Measurements from ENCODE around the gene PLPP6. TPM values are rescaled to one million over a fixed set of nuclear protein-coding genes. Genes with fewer than 3 reads are reported as not detected.

PLPP6 gene
- 10 to 100 TPM in 5 of 8 experiments, 1 to 10 TPM in 3; 8.8 to 13.1 (median 10.5) TPM for total RNA-seq

DNA sequence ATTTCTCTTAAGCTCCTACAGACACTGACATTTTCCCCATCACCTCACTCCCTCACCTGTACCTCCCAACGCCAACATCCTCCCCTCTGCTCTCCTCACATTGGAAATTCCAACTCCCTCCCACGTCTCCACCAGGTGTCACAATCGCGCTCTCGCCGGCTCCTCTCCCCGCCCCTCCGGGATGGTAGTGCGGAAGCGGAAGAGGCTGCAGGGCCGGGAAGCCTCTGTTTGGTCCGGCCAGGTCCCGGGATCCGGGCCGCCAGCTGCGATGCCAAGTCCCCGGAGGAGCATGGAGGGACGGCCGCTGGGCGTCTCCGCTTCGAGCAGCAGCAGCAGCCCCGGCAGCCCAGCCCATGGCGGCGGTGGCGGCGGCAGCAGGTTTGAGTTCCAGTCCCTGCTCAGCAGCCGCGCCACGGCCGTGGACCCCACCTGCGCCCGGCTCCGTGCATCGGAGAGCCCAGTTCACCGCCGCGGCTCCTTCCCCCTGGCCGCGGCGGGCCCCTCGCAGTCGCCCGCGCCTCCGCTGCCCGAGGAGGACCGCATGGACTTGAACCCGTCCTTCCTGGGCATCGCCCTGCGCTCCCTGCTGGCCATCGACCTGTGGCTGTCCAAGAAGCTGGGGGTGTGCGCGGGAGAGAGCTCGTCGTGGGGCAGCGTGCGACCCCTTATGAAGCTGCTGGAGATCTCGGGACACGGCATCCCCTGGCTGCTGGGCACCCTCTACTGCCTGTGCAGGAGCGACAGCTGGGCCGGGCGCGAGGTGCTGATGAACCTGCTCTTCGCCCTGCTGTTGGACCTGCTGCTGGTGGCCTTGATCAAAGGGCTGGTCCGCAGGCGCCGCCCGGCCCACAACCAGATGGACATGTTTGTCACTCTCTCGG is at the start of gene PLPP6:
PLPP6 (plus strand) TSS at position 187 of the 881 bp plus-strand sequence; CDS start at position 269, 82 bp downstream.
- in situ Hi-C loops (cut with MboI; ENCODE audit: low pct_unique_long_range_greater_than_20kb in 2 of 9, low sequenced_read_pairs in 9 of 9, unreplicated experiment in 9 of 9), result loop anchor here in 1 of 9 experiments (25.0 kb wide), 1 partner anchor 275 kb away; no protein-coding TSS in a partner anchor
- WGBS, 10 experiments, result 0 to 40% (median 0%) methylated on average over 1 to 9 of the region's 70 CpGs; no CpG with 5 or more reads in 5 of the 10 experiments
- peak; percentile 84 to 95 (median 88) for ATAC-seq (replicated peaks in 6 of 8)

DNA sequence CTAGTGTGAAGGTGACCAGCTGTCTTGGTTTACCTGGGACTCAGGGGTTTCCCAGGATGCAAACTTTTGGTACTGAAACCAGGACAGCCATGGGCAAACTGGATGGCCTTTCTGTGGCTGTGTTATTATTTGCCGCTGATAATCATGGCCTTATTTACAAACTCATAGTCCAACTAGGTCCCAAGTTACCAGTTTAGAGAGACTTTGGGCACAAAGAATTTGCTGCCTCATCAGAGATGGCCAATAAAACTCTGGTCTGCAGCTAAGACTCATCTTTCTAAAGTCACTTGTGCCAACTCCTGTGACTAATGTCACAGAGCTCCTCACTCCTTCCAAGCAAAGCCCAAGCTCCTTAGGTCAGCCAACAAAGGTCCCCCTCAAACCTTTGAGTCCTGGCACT is 47.5 kb upstream of the PLPP6 start:
- no peak for ATAC-seq (replicated peaks in 6 of 8)
- WGBS, 10 experiments, result 90 to 100% (median 100%) methylated on average over 1 of the region's 1 CpG; no CpG with 5 or more reads in 7 of the 10 experiments
- Histone ChIP-seq H3K4me3 (no peak overlapping the region), H3K4me1 (replicated peaks in 1 of 2) (peaks cover 5 to 8% of the 10 kb centered on the region in 2 donors), H3K27ac (no peak overlapping the region)
- in situ Hi-C loops (cut with MboI; ENCODE audit: low pct_unique_long_range_greater_than_20kb in 2 of 9, low sequenced_read_pairs in 9 of 9, unreplicated experiment in 9 of 9), result no loop called here

More for the DNA sequence above, at the start of gene PLPP6:
- peak within 1 kb of the TSS; percentile 5 to 66 for H3K27ac ChIP-seq
- H3K4me3 ChIP-seq, result peak within 1 kb of the TSS; percentile 54 to 96 (median 75)
- peaks cover 30 to 40% of the 10 kb centered on the region in 2 donors for H3K4me1 ChIP-seq (replicated peaks in 1 of 2)

GRCh38 chr9:4615251-4615650 is 46.8 kb upstream of the PLPP6 start:
- in situ Hi-C loops (cut with MboI; ENCODE audit: low pct_unique_long_range_greater_than_20kb in 2 of 9, low sequenced_read_pairs in 9 of 9, unreplicated experiment in 9 of 9), result no loop called here
- WGBS, 10 experiments, result 0 to 96% (median 40%) methylated on average over 1 to 4 of the region's 4 CpGs; no CpG with 5 or more reads in 3 of the 10 experiments

DNA sequence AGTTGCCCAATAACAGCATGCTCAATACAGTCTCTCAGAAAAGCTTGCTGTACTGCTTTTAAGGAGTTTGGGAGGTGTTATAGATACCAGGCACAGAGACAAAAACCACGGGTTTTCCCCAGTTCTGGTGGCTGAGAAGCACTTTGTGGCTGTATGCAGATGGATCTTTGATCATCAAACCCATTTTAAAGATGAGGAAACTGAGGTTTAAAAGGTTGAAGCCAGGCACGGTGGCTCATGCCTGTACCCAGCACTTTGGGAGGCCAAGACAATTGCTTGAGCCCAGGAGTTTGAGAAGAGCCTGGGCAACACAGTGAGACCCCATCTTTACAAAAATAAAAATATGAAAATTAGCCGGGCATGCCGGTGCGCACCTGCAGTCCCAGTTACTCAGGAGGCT is 46.3 kb upstream of the PLPP6 start:
- ATAC-seq (replicated peaks in 6 of 8), result no peak
- WGBS, 10 experiments, result 0 to 100% (median 83%) methylated on average over 1 to 5 of the region's 5 CpGs; no CpG with 5 or more reads in 1 of the 10 experiments
- in situ Hi-C loops (cut with MboI; ENCODE audit: low pct_unique_long_range_greater_than_20kb in 2 of 9, low sequenced_read_pairs in 9 of 9, unreplicated experiment in 9 of 9), result no loop called here
- Histone ChIP-seq H3K27ac (no peak overlapping the region), H3K4me1 (replicated peaks in 1 of 2) (peaks cover 5 to 10% of the 10 kb centered on the region in 2 donors), H3K4me3 (no peak overlapping the region)

More at GRCh38 chr9:4615251-4615650, 46.8 kb upstream of the PLPP6 start:
- peaks cover 5 to 8% of the 10 kb centered on the region in 2 donors for H3K4me1 ChIP-seq (replicated peaks in 1 of 2)
- H3K27ac ChIP-seq, result no peak overlapping the region
- H3K4me3 ChIP-seq, result no peak overlapping the region
- peak in 3 of 8 experiments; percentile 36 to 92 (median 82) for ATAC-seq (replicated peaks in 6 of 8)

DNA sequence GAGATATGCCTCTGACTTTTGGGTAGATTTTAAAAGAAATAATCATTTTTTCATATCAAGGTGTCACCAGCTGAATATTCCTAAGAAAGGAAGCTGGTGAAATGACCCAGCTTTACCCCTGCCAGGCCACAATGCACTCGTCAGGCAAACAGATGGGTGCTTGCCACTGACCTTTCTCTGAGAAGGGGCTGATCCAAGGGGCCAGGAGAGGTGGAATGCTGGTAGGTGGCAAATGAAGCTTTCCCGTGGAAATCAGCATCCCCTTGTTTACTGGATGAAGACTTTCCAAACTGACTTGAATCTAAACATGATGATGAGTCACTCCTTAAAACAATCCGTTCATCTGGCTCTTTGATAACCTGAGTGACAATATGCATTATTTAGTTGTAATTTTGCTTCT is 44.3 kb upstream of the PLPP6 start:
- in situ Hi-C loops (cut with MboI; ENCODE audit: low pct_unique_long_range_greater_than_20kb in 2 of 9, low sequenced_read_pairs in 9 of 9, unreplicated experiment in 9 of 9), result no loop called here
- Histone ChIP-seq H3K4me3 (no peak overlapping the region), H3K4me1 (replicated peaks in 1 of 2) (peaks cover 8 to 14% of the 10 kb centered on the region in 2 donors), H3K27ac (no peak overlapping the region)
- ATAC-seq (replicated peaks in 6 of 8), result no peak
- 0 to 69% (median 43%) methylated on average over 1 to 3 of the region's 3 CpGs; no CpG with 5 or more reads in 1 of the 10 experiments for WGBS, 10 experiments

- Histone ChIP-seq H3K27ac (no peak overlapping the region), H3K4me3 (no peak overlapping the region), H3K4me1 (replicated peaks in 1 of 2) (peaks cover 8 to 14% of the 10 kb centered on the region in 2 donors)
- no peak for ATAC-seq (replicated peaks in 6 of 8)
- 73 to 100% (median 99%) methylated on average over 1 to 2 of the region's 2 CpGs for WGBS, 10 experiments
- in situ Hi-C loops (cut with MboI; ENCODE audit: low pct_unique_long_range_greater_than_20kb in 2 of 9, low sequenced_read_pairs in 9 of 9, unreplicated experiment in 9 of 9), result no loop called here
These were observed 43.4 kb upstream of the PLPP6 start for GRCh38 chr9:4618700-4619099.

DNA sequence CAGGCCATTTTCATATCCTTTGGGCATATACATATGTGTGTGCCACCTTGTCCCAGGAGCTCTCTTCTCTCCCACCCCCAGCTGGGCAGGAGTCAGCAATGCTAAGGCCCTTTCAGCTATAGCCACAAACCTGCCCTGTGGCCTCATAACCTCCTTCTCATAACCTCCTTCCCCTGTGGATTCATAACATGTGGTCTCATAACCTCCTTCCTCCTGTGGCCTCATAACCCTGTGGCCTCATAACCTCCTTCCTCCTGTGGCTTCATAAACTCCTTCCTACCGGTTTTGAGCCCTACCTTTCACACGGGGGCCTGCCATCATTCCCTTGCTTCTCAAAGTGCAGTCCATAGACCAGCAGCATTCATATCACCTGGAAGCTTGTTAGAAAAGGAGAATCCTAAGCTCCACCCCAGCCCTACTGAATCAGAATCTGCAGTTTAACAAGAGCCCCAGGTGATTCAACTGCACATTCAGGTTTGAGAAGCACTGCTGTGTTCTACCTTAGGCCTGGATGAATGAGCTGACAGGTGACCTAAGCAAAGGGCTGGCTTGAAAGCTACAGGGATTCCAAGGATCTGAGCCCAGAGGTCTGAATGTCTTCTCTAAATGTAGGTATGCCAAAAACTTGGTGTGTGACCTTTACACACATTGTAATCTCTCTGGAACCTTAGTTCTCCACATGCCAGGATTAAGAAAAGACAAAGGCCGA is 41.9 kb upstream of the PLPP6 start:
- WGBS, 10 experiments, result 58 to 100% (median 90%) methylated on average over 1 to 3 of the region's 3 CpGs; no CpG with 5 or more reads in 1 of the 10 experiments
- ATAC-seq (replicated peaks in 6 of 8), result no peak
- Histone ChIP-seq H3K27ac (no peak overlapping the region), H3K4me1 (replicated peaks in 1 of 2) (peaks cover 8 to 14% of the 10 kb centered on the region in 2 donors), H3K4me3 (no peak overlapping the region)
- in situ Hi-C loops (cut with MboI; ENCODE audit: low pct_unique_long_range_greater_than_20kb in 2 of 9, low sequenced_read_pairs in 9 of 9, unreplicated experiment in 9 of 9), result no loop called here

- H3K27ac ChIP-seq, result no peak overlapping the region
- H3K4me1 ChIP-seq (replicated peaks in 1 of 2), result peaks cover 8 to 14% of the 10 kb centered on the region in 2 donors
- WGBS, 10 experiments, result 17 to 75% (median 40%) methylated on average over 1 to 2 of the region's 2 CpGs; no CpG with 5 or more reads in 3 of the 10 experiments
- peak in 3 of 8 experiments; percentile 53 to 60 (median 56) for ATAC-seq (replicated peaks in 6 of 8)
- no peak overlapping the region for H3K4me3 ChIP-seq
- in situ Hi-C loops (cut with MboI; ENCODE audit: low pct_unique_long_range_greater_than_20kb in 2 of 9, low sequenced_read_pairs in 9 of 9, unreplicated experiment in 9 of 9), result no loop called here
These were observed 41.1 kb upstream of the PLPP6 start for GRCh38 chr9:4620881-4621555.

- in situ Hi-C loops (cut with MboI; ENCODE audit: low pct_unique_long_range_greater_than_20kb in 2 of 9, low sequenced_read_pairs in 9 of 9, unreplicated experiment in 9 of 9), result no loop called here
- H3K4me1 ChIP-seq (replicated peaks in 1 of 2), result peaks cover 8 to 13% of the 10 kb centered on the region in 2 donors
- no peak for ATAC-seq (replicated peaks in 6 of 8)
- 25 to 85% (median 61%) methylated on average over 1 to 10 of the region's 10 CpGs for WGBS, 10 experiments
- no peak overlapping the region for H3K27ac ChIP-seq
- no peak overlapping the region for H3K4me3 ChIP-seq
These were observed 40.1 kb upstream of the PLPP6 start for GRCh38 chr9:4622016-4622415.

DNA sequence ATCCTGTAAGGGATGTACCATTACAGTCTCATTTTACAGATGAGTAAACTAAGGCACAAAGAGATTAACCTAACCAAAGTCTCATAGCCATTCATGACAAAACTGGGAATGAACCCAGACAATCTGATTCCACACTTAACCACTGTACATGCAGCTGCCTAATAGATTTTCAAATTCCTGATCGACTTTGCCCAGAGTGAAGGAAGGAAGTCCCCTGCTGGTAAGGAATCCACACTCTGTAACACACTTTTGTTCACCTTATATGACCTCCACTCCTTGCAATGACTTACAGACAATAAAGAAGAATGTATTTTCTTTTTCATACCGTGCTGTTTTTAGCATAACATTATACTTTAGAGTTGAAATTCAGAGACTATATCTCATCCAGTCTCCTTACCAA is 31.3 kb upstream of the PLPP6 start:
- no peaks in the 10 kb centered on the region for H3K4me1 ChIP-seq (replicated peaks in 1 of 2)
- ATAC-seq (replicated peaks in 6 of 8), result no peak
- no peak overlapping the region for H3K27ac ChIP-seq
- no peak overlapping the region for H3K4me3 ChIP-seq
- 0 to 56% (median 25%) methylated on average over 1 to 2 of the region's 2 CpGs; no CpG with 5 or more reads in 1 of the 10 experiments for WGBS, 10 experiments
- in situ Hi-C loops (cut with MboI; ENCODE audit: low pct_unique_long_range_greater_than_20kb in 2 of 9, low sequenced_read_pairs in 9 of 9, unreplicated experiment in 9 of 9), result no loop called here

- ATAC-seq (replicated peaks in 6 of 8), result no peak
- H3K4me1 ChIP-seq (replicated peaks in 1 of 2), result no peaks in the 10 kb centered on the region
- WGBS, 10 experiments, result 0 to 100% (median 50%) methylated on average over 1 to 3 of the region's 3 CpGs; no CpG with 5 or more reads in 3 of the 10 experiments
- in situ Hi-C loops (cut with MboI; ENCODE audit: low pct_unique_long_range_greater_than_20kb in 2 of 9, low sequenced_read_pairs in 9 of 9, unreplicated experiment in 9 of 9), result no loop called here
- no peak overlapping the region for H3K27ac ChIP-seq
- no peak overlapping the region for H3K4me3 ChIP-seq
These were observed 23.1 kb upstream of the PLPP6 start for GRCh38 chr9:4638968-4639367.

GRCh38 chr9:4639420-4639819 is 22.7 kb upstream of the PLPP6 start:
- 0 to 83% (median 40%) methylated on average over 1 to 2 of the region's 2 CpGs for WGBS, 10 experiments
- in situ Hi-C loops (cut with MboI; ENCODE audit: low pct_unique_long_range_greater_than_20kb in 2 of 9, low sequenced_read_pairs in 9 of 9, unreplicated experiment in 9 of 9), result no loop called here

More at GRCh38 chr9:4639420-4639819, 22.7 kb upstream of the PLPP6 start:
- no peak overlapping the region for H3K4me3 ChIP-seq
- no peak overlapping the region for H3K27ac ChIP-seq
- H3K4me1 ChIP-seq (replicated peaks in 1 of 2), result no peaks in the 10 kb centered on the region
- ATAC-seq (replicated peaks in 6 of 8), result no peak

Measured in motor neuron (in vitro differentiated cells).